PC-3 (cell line): ENCODE measurements around the gene OR6K6. TPM values are rescaled to one million over a fixed set of nuclear protein-coding genes. Genes with fewer than 3 reads are reported as not detected.
A peak's percentile ranks its signal among the peaks of the same experiment; 100 is the strongest.

ENCODE experiments used
- ATAC-seq: fragments of 200-7000 bp; cut with Tn5 transposase; 2 replicates; pipeline ENCODE4 v1.9.1; 2020; ENCODE audit warnings: mild to moderate bottlenecking, moderate library complexity
- BruUV-seq: library from RNA; stranded (reverse); fragments of 400-500 nt; replicated peaks from 2 replicates; lab custom pipeline; 2021; lab: Mats Ljungman, UMichigan
- CTCF ChIA-PET: fragments of 300-600 bp; sonication (Branson Sonifier 250); formaldehyde crosslinking; loops from one replicate; lab custom pipeline; 2022; ENCODE audit warnings: antibody characterized with exemption; lab: Charles Lee
- POLR2A ChIA-PET: fragments of 300-600 bp; sonication (Branson Sonifier 250); formaldehyde crosslinking; loops from one replicate; lab custom pipeline; 2022; ENCODE audit warnings: antibody characterized with exemption; ENCODE audit not compliant: unreplicated experiment; lab: Charles Lee
- DNase-seq: peaks from one replicate; pipeline ENCODE4 v3.0.0-alpha.2; 2015
- H2AFZ ChIP-seq: fragments of 300-600 bp; sonication (generic); 2 replicates; pipeline ENCODE4 v1.6.0; 2016; ENCODE audit warnings: antibody characterized with exemption, low read length
- H3F3A ChIP-seq: fragments of 300-600 bp; sonication (generic); one replicate; pipeline ENCODE4 v1.6.0; 2017; ENCODE audit warnings: antibody characterized with exemption, low read length, control low read depth, mild to moderate bottlenecking; ENCODE audit not compliant: unreplicated experiment
- H3K27ac ChIP-seq: fragments of 300-600 bp; sonication (generic); 2 replicates; pipeline ENCODE4 v1.5.1; 2016; ENCODE audit warnings: mild to moderate bottlenecking, low read length
- H3K27me3 ChIP-seq: fragments of 300-600 bp; sonication (generic); 2 replicates; pipeline ENCODE4 v1.6.1; 2016; ENCODE audit warnings: low read length, mixed read lengths
- H3K36me3 ChIP-seq: fragments of 300-600 bp; sonication (generic); 2 replicates; pipeline ENCODE4 v1.6.1; 2016; ENCODE audit warnings: low read depth, mixed run types, low read length, mixed read lengths
- H3K4me1 ChIP-seq: fragments of 300-600 bp; sonication (generic); 2 replicates; pipeline ENCODE4 v1.5.1; 2016; ENCODE audit warnings: low read length; ENCODE audit not compliant: insufficient read depth
- H3K4me2 ChIP-seq: fragments of 300-600 bp; sonication (generic); 2 replicates; pipeline ENCODE4 v1.6.0; 2016; ENCODE audit warnings: low read length
- H3K4me3 ChIP-seq: fragments of 300-600 bp; sonication (generic); 2 replicates; pipeline ENCODE4 v1.5.1; 2016; ENCODE audit warnings: mild to moderate bottlenecking, low read length, mixed read lengths
- H3K79me2 ChIP-seq: fragments of 300-600 bp; sonication (generic); 2 replicates; pipeline ENCODE4 v1.6.1; 2017; ENCODE audit warnings: low read length, mixed read lengths
- H3K9ac ChIP-seq: fragments of 300-600 bp; sonication (generic); 2 replicates; pipeline ENCODE4 v1.6.0; 2016; ENCODE audit warnings: mild to moderate bottlenecking, low read length
- H3K9me2 ChIP-seq: fragments of 300-600 bp; sonication (generic); replicated peaks from 2 replicates; pipeline ENCODE4 v1.6.1; 2016; ENCODE audit warnings: mixed run types, low read length, mixed read lengths
- H3K9me3 ChIP-seq: fragments of 300-600 bp; sonication (generic); 2 replicates; pipeline ENCODE4 v1.6.1; 2016; ENCODE audit warnings: low read length, mixed read lengths
- H4K20me1 ChIP-seq: fragments of 300-600 bp; sonication (generic); 2 replicates; pipeline ENCODE4 v1.6.1; 2016; ENCODE audit warnings: low read length, mixed read lengths
- CTCF ChIP-seq: fragments of 300-600 bp; sonication (generic); conservative IDR thresholded peaks from 2 replicates; pipeline ENCODE4 v1.5.1; 2017; ENCODE audit warnings: antibody characterized with exemption, low read depth, mild to moderate bottlenecking, low read length
- EZH2 ChIP-seq: fragments of 300-600 bp; sonication (generic); IDR thresholded peaks from one replicate; pipeline ENCODE4 v1.6.1; 2017; ENCODE audit warnings: antibody characterized with exemption, mild to moderate bottlenecking, low read length; ENCODE audit not compliant: unreplicated experiment
- EZH2phosphoT487 ChIP-seq: fragments of 300-600 bp; sonication (generic); IDR thresholded peaks from 2 replicates; pipeline ENCODE4 v1.6.1; 2018; ENCODE audit warnings: mild to moderate bottlenecking, antibody characterized with exemption, low read length, borderline replicate concordance
- intact Hi-C: fragments of 100-400 bp; cut with micrococcal nuclease; formaldehyde crosslinking; loops from 2 replicates; pipeline ENCODE4 v1.9.0; 2023
- total RNA-seq: library from RNA; depleted of rRNA; stranded (reverse); fragments of >200 nt; gene quantifications from 2 replicates; pipeline ENCODE4 v1.2.3, GENCODE V29; 2014

Gene OR6K6
- total RNA-seq, 1 experiment from 2014 or later: not detected

- Histone ChIP-seq H3K9me3 (no peaks in the 10 kb centered on the region), H3K27ac (no peak overlapping the region), H4K20me1 (no peaks in the 10 kb centered on the region), H3K4me1 (no peaks in the 10 kb centered on the region), H3K4me2 (no peak overlapping the region), H2AFZ (no peak overlapping the region), H3K9ac (no peak overlapping the region), H3K9me2 (no peaks in the 10 kb centered on the region), H3K4me3 (no peak overlapping the region), H3F3A (no peaks in the 10 kb centered on the region), H3K27me3 (no peaks in the 10 kb centered on the region; the same call in 1 of the 2 replicates), H3K36me3 (no peaks in the 10 kb centered on the region), H3K79me2 (no peaks in the 10 kb centered on the region)
- peak; percentile 7 for DNase-seq
- CTCF ChIA-PET: no interaction called here
- ATAC-seq: no peak; the same call in 1 of the 2 replicates
- POLR2A ChIA-PET: no interaction called here
- intact Hi-C loops: loop anchor here (1.0 to 5.0 kb wide), 2 partner anchors 200 to 274 kb away; no protein-coding TSS in a partner anchor
- BruUV-seq: no TSS peak
- TF ChIP-seq EZH2: no peak
- TF ChIP-seq CTCF: 0 out of 2 replicates have a peak, but pooled peaks have one; percentile 11
- TF ChIP-seq EZH2phosphoT487: no peak
Observed at GRCh38 chr1:158798531-158798930, 44.0 kb downstream of the OR6K6 start.

- intact Hi-C loops: loop anchor here (5.0 kb wide), 1 partner anchor 273 kb away; no protein-coding TSS in a partner anchor
- H4K20me1 ChIP-seq: no peaks in the 10 kb centered on the region
- no peak overlapping the region for H3K4me3 ChIP-seq
- ChIA-PET POLR2A (no interaction called here), CTCF (no interaction called here)
- H3K9me2 ChIP-seq: no peaks in the 10 kb centered on the region
- no peak overlapping the region for H3K4me2 ChIP-seq
- H3K9ac ChIP-seq: no peak overlapping the region
- no peaks in the 10 kb centered on the region for H3K9me3 ChIP-seq
- DNase-seq: no peak
- no peak for ATAC-seq
- H3F3A ChIP-seq: no peaks in the 10 kb centered on the region
- no peak overlapping the region for H2AFZ ChIP-seq
- H3K27me3 ChIP-seq: no peaks in the 10 kb centered on the region; the same call in 1 of the 2 replicates
- BruUV-seq: no TSS peak
- no peaks in the 10 kb centered on the region for H3K79me2 ChIP-seq
- no peaks in the 10 kb centered on the region for H3K4me1 ChIP-seq
- no peaks in the 10 kb centered on the region for H3K36me3 ChIP-seq
- no peak for TF ChIP-seq EZH2
- no peak for TF ChIP-seq EZH2phosphoT487
- no peak for TF ChIP-seq CTCF
- no peak overlapping the region for H3K27ac ChIP-seq
Observed at GRCh38 chr1:158799689-158800088, 45.2 kb downstream of the OR6K6 start.

- intact Hi-C loops: no loop called here
- no peaks in the 10 kb centered on the region for H3F3A ChIP-seq
- ChIA-PET CTCF (no interaction called here), POLR2A (no interaction called here)
- H3K9me3 ChIP-seq: no peaks in the 10 kb centered on the region
- no peaks in the 10 kb centered on the region for H3K36me3 ChIP-seq
- H3K27me3 ChIP-seq: no peaks in the 10 kb centered on the region; the same call in 1 of the 2 replicates
- H4K20me1 ChIP-seq: no peaks in the 10 kb centered on the region
- no peak overlapping the region for H2AFZ ChIP-seq
- H3K9me2 ChIP-seq: no peaks in the 10 kb centered on the region
- DNase-seq: no peak
- H3K4me2 ChIP-seq: no peak overlapping the region
- BruUV-seq: no TSS peak
- no peak overlapping the region for H3K9ac ChIP-seq
- TF ChIP-seq EZH2phosphoT487 (no peak), EZH2 (no peak), CTCF (no peak)
- ATAC-seq: no peak
- no peaks in the 10 kb centered on the region for H3K79me2 ChIP-seq
- no peak overlapping the region for H3K4me3 ChIP-seq
- no peak overlapping the region for H3K27ac ChIP-seq
- no peaks in the 10 kb centered on the region for H3K4me1 ChIP-seq
Observed at GRCh38 chr1:158800526-158800925, 46.0 kb downstream of the OR6K6 start.
